ENCODE measurements around the gene CARD19. TPM values are rescaled to one million over a fixed set of nuclear protein-coding genes. Genes with fewer than 3 reads are reported as not detected.
A peak's percentile ranks its signal among the peaks of the same experiment; 100 is the strongest.

Gene CARD19
- total RNA-seq = 10 to 100 TPM; 28.6 to 42.5 TPM
- 10 to 100 TPM; 64.3 to 75.3 TPM for polyA plus RNA-seq (ENCODE audit: insufficient read length in 2 of 2)
- long read RNA-seq, donor 1, transcript CARD19-201 (6 exons, 855 nt) = major isoform, 11 of 39 reads
- long read RNA-seq, donor 1, transcript CARD19-204 (5 exons, 660 nt) = minor isoform, 5 of 39 reads
- long read RNA-seq, donor 1, transcript CARD19-207 (6 exons, 759 nt) = minor isoform, 8 of 39 reads
- long read RNA-seq, donor 1, transcript CARD19-206 (2 exons, 2,690 nt) = minor isoform, 5 of 39 reads
- long read RNA-seq, donor 1, partial matches to known transcripts = 0 of 39 reads
- long read RNA-seq, donor 1, other reads (novel, unspliced or antisense) = 6 of 39 reads
- long read RNA-seq, donor 2, transcript CARD19-207 (6 exons, 759 nt) = major isoform, 6 of 18 reads
- long read RNA-seq, donor 2, partial matches to known transcripts = 0 of 18 reads
- long read RNA-seq, donor 2, other reads (novel, unspliced or antisense) = 5 of 18 reads
- long read RNA-seq, donor 3, transcript CARD19-207 (6 exons, 759 nt) = major isoform, 7 of 13 reads
- long read RNA-seq, donor 3, partial matches to known transcripts = 0 of 13 reads
- long read RNA-seq, donor 3, other reads (novel, unspliced or antisense) = 0 of 13 reads
- long read RNA-seq, donor 4, transcript CARD19-204 (5 exons, 660 nt) = minor isoform, 7 of 44 reads
- long read RNA-seq, donor 4, transcript CARD19-201 (6 exons, 855 nt) = major isoform, 12 of 44 reads
- long read RNA-seq, donor 4, transcript CARD19-207 (6 exons, 759 nt) = minor isoform, 8 of 44 reads
- long read RNA-seq, donor 4, partial matches to known transcripts = 0 of 44 reads
- long read RNA-seq, donor 4, other reads (novel, unspliced or antisense) = 12 of 44 reads

GRCh38 chr9:93096131-93096802 lies at the start of gene CARD19:
CARD19 (plus strand) TSS chr9:93096217; CDS start chr9:93096346, 129 bp downstream.
- Histone ChIP-seq H3K4me3 (ENCODE audit: low read depth, low read length) (peak within 1 kb of the TSS; percentile 57), H3K4me1 (ENCODE audit: control insufficient read depth, insufficient read depth, low read length) (peaks cover 65% of the 10 kb centered on the region), H3K27ac (ENCODE audit: low read depth, low read length) (peak within 1 kb of the TSS; percentile 95), H3K27me3 (ENCODE audit: control insufficient read depth, insufficient read depth, low read length) (no peaks in the 10 kb centered on the region), H3K36me3 (ENCODE audit: control insufficient read depth, insufficient read depth, low read length) (peaks cover 6% of the 10 kb centered on the region), H3K9me3 (ENCODE audit: control insufficient read depth, insufficient read depth, low read length) (peaks cover 2% of the 10 kb centered on the region)
- under 1% methylated on average over 65 of the region's 65 CpGs for WGBS (ENCODE audit: insufficient coverage)
- peak in 3 of 6 donors; percentile 13 to 69 (median 63) for DNase-seq (ENCODE audit: low read depth in 4 of 6, low spot score in 6 of 6)

- Histone ChIP-seq H3K9me3 (ENCODE audit: control insufficient read depth, insufficient read depth, low read length) (peaks cover 2% of the 10 kb centered on the region), H3K4me3 (ENCODE audit: low read depth, low read length) (no peak overlapping the region), H3K36me3 (ENCODE audit: control insufficient read depth, insufficient read depth, low read length) (no peaks in the 10 kb centered on the region), H3K4me1 (ENCODE audit: control insufficient read depth, insufficient read depth, low read length) (peaks cover 7% of the 10 kb centered on the region), H3K27ac (ENCODE audit: low read depth, low read length) (no peak overlapping the region), H3K27me3 (ENCODE audit: control insufficient read depth, insufficient read depth, low read length) (no peaks in the 10 kb centered on the region)
- 89% methylated on average over 7 of the region's 8 CpGs for WGBS (ENCODE audit: insufficient coverage)
- DNase-seq (ENCODE audit: low read depth in 4 of 6, low spot score in 6 of 6) = no peak
These were observed 47.2 kb upstream of the CARD19 start for GRCh38 chr9:93048566-93049448.

- Histone ChIP-seq H3K36me3 (ENCODE audit: control insufficient read depth, insufficient read depth, low read length) (no peaks in the 10 kb centered on the region), H3K4me3 (ENCODE audit: low read depth, low read length) (no peak overlapping the region), H3K9me3 (ENCODE audit: control insufficient read depth, insufficient read depth, low read length) (peaks cover 2% of the 10 kb centered on the region), H3K27ac (ENCODE audit: low read depth, low read length) (no peak overlapping the region), H3K27me3 (ENCODE audit: control insufficient read depth, insufficient read depth, low read length) (no peaks in the 10 kb centered on the region), H3K4me1 (ENCODE audit: control insufficient read depth, insufficient read depth, low read length) (peaks cover 7% of the 10 kb centered on the region)
- no peak for DNase-seq (ENCODE audit: low read depth in 4 of 6, low spot score in 6 of 6)
- WGBS (ENCODE audit: insufficient coverage) = 83% methylated on average over 4 of the region's 4 CpGs
These were observed 46.5 kb upstream of the CARD19 start for GRCh38 chr9:93049491-93049890.

GRCh38 chr9:93050231-93050630 lies 45.8 kb upstream of the CARD19 start:
- Histone ChIP-seq H3K27me3 (ENCODE audit: control insufficient read depth, insufficient read depth, low read length) (no peaks in the 10 kb centered on the region), H3K27ac (ENCODE audit: low read depth, low read length) (no peak overlapping the region), H3K4me3 (ENCODE audit: low read depth, low read length) (no peak overlapping the region), H3K36me3 (ENCODE audit: control insufficient read depth, insufficient read depth, low read length) (no peaks in the 10 kb centered on the region), H3K4me1 (ENCODE audit: control insufficient read depth, insufficient read depth, low read length) (peaks cover 10% of the 10 kb centered on the region), H3K9me3 (ENCODE audit: control insufficient read depth, insufficient read depth, low read length) (peaks cover 2% of the 10 kb centered on the region)
- WGBS (ENCODE audit: insufficient coverage) = 90% methylated on average over 4 of the region's 4 CpGs
- no peak for DNase-seq (ENCODE audit: low read depth in 4 of 6, low spot score in 6 of 6)

GRCh38 chr9:93051680-93052089 lies 44.3 kb upstream of the CARD19 start:
- peak in 1 of 6 donors; percentile 48 for DNase-seq (ENCODE audit: low read depth in 4 of 6, low spot score in 6 of 6)
- 93% methylated on average over 5 of the region's 6 CpGs for WGBS (ENCODE audit: insufficient coverage)
- peak overlapping the region; percentile 25 for H3K27ac ChIP-seq (ENCODE audit: low read depth, low read length)
- H3K9me3 ChIP-seq (ENCODE audit: control insufficient read depth, insufficient read depth, low read length) = no peaks in the 10 kb centered on the region
- H3K4me1 ChIP-seq (ENCODE audit: control insufficient read depth, insufficient read depth, low read length) = peaks cover 10% of the 10 kb centered on the region
- no peak overlapping the region for H3K4me3 ChIP-seq (ENCODE audit: low read depth, low read length)
- no peaks in the 10 kb centered on the region for H3K36me3 ChIP-seq (ENCODE audit: control insufficient read depth, insufficient read depth, low read length)
- H3K27me3 ChIP-seq (ENCODE audit: control insufficient read depth, insufficient read depth, low read length) = no peaks in the 10 kb centered on the region

- H3K27me3 ChIP-seq (ENCODE audit: control insufficient read depth, insufficient read depth, low read length) = no peaks in the 10 kb centered on the region
- no peaks in the 10 kb centered on the region for H3K36me3 ChIP-seq (ENCODE audit: control insufficient read depth, insufficient read depth, low read length)
- no peak for DNase-seq (ENCODE audit: low read depth in 4 of 6, low spot score in 6 of 6)
- WGBS (ENCODE audit: insufficient coverage) = 73% methylated on average over 14 of the region's 15 CpGs
- no peak overlapping the region for H3K27ac ChIP-seq (ENCODE audit: low read depth, low read length)
- no peaks in the 10 kb centered on the region for H3K9me3 ChIP-seq (ENCODE audit: control insufficient read depth, insufficient read depth, low read length)
- H3K4me3 ChIP-seq (ENCODE audit: low read depth, low read length) = no peak overlapping the region
- peaks cover 10% of the 10 kb centered on the region for H3K4me1 ChIP-seq (ENCODE audit: control insufficient read depth, insufficient read depth, low read length)
These were observed 43.1 kb upstream of the CARD19 start for GRCh38 chr9:93052791-93053540.

GRCh38 chr9:93053781-93054331 lies 42.2 kb upstream of the CARD19 start:
- H3K36me3 ChIP-seq (ENCODE audit: control insufficient read depth, insufficient read depth, low read length) = no peaks in the 10 kb centered on the region
- no peak overlapping the region for H3K4me3 ChIP-seq (ENCODE audit: low read depth, low read length)
- whole genome bisulfite sequencing (ENCODE audit: insufficient coverage) = 65% methylated on average over 5 of the region's 5 CpGs
- no peak overlapping the region for H3K27ac ChIP-seq (ENCODE audit: low read depth, low read length)
- DNase-seq (ENCODE audit: low read depth in 4 of 6, low spot score in 6 of 6) = no peak
- no peaks in the 10 kb centered on the region for H3K9me3 ChIP-seq (ENCODE audit: control insufficient read depth, insufficient read depth, low read length)
- no peaks in the 10 kb centered on the region for H3K27me3 ChIP-seq (ENCODE audit: control insufficient read depth, insufficient read depth, low read length)
- peaks cover 15% of the 10 kb centered on the region for H3K4me1 ChIP-seq (ENCODE audit: control insufficient read depth, insufficient read depth, low read length)

Data from spinal cord (tissue), 10 donors.